Measurements from ENCODE around the gene ST6GAL1.

Gene ST6GAL1

DNA sequence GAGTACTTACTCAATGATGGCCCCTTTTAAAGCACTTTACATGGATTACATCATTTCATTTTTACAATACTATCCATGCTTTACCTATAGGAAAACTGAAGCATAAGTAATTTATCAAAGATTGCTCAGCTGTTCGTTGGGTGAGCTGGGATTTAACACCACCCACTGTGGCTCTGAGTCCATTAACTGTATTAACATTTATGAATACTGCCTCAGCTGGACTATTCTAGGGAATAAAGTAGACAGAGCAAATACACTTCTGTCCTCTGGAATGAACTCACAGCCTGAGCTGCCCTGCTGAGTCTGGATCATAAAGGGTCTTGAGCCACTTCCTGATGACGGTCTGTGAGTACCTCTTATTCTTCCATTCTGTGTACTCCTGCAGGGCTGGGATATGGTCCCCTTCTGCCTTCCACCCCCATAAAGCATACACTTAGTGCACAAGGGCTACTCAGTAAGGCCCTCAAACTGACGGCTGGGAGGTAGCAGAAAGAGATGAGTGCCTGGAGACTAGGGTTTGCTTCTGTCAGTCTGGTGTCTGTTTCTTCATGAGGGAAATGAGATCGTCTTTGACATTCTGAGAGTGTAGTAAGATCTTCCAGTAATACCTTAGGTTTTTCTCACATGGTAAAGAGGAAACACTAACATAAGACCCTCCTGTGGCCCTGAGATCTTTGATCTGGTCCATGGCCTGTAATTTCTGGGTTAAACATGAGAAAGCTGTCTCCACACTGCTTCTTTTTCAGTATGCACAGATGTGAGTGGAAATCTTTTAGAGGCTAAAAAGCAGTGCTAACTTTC, 12.6 kb upstream of the ST6GAL1 start:
- no peak for DNase-seq

DNA sequence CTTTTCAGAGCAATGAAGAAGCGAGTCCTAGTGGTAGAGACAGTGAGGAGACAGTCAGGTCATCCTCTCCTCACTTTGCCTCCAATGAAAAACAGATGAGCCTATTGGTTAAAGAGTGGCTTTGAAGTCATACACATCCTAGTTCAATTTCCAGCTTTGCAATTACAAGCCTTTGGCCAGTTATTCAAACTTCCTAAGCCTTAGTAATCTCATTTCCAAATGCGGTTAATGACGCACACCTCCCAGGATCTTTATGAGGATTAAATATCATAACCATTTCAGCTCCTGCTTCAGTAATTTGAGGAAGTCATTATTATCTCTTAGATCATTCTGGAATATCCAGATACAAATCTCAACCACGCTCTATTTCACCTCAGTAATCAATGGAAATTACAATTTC, 10.0 kb upstream of the ST6GAL1 start:
- no peak for DNase-seq

DNA sequence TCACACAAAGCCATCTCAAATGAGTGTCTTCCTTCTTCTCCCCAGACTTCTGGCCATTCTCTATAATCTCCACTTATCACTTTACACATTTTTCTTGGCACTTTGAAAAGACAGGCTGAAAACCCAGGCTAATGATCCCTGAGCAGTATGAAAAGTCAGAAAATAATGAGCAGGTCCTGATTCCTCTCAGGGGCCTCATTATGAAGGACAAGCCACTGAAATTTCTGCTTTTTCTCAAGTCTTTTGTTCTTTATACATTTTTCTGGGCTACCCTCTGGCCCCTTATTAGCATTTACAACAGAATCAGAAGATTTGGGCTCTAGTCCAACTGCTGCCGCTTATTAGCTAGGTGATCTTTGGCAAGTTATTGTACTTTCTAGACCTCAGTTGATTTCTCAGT, 9.5 kb upstream of the ST6GAL1 start:
- DNase-seq, result no peak

DNA sequence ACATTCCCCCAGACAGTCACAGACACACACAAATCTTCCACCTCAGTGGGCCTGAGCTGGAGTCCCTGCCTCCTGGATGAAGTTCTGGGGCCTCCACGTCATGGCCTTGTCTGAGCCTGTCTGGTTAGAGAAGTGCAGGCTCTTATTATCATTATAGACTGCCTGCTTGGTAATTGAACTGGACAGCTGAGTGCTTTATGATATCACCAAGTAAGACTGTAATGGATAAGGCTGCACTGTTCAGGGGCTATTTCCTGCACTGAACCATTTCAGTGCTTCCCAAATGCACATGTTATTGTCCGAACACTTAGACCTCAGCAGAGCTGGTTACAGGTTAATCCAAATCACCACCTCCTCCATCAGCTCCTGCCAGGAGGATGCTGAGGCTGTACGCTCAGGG, 8.7 kb upstream of the ST6GAL1 start:
- no peak for DNase-seq

DNA sequence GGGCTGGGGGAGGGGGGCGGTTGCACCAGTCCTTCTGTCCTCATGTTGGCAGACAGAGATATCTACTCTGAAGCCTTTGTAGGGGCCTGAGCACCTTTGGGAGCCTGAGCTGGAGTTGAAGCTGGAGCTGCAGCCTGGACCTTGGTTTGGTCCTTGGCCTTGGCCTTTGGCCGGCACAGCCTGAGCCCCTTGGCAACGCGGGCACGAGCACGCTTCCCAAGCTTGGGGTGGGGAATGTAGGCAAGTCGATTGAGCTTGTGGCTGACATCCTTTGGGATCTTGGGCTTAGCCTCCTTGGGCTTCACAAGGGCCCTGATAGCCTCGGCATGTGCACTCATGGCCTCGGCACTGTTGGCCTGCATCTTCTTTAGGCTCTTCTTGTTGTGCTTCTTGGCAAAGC, 8.1 kb upstream of the ST6GAL1 start:
- DNase-seq, result no peak

DNA sequence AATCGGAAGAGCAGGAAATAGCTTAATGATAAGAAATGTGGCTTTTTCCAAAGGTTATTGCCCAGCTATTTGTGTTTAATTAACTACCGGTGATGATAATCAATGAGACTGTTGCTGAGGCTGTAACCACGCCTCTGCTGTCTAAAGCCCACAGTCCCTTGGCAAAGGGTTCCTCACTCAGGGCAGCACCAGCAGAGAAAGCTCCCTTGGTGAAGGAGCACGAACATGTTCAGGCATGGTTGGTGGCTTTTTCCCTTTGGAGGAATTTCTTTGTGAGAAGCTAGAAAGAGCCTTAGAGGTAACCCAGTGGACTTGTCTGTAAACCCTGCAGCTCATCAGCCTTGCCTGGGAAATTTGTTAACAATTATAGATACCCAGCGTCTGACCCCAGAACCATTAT, 7.5 kb upstream of the ST6GAL1 start:
- no peak for DNase-seq

DNA sequence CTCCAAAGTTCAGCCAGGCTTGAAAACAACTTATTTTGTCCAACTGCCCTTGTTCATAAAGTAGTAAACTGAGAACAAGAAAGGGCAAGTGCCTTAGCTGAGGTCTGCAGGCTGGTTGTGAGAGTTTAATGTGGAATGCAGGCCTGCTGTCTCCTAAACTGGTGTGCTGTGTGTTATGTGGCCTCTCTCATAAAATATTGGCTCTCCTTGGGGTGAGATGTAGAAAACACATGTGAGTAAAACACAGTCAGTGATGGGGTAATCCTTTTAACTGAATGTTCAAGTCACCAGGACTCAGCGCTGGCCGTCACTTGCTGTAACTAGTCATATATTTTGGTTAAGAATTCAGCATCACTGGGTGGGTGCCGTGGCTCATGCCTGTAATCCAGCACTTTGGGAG, 7.1 kb upstream of the ST6GAL1 start:
- DNase-seq, result no peak

DNA sequence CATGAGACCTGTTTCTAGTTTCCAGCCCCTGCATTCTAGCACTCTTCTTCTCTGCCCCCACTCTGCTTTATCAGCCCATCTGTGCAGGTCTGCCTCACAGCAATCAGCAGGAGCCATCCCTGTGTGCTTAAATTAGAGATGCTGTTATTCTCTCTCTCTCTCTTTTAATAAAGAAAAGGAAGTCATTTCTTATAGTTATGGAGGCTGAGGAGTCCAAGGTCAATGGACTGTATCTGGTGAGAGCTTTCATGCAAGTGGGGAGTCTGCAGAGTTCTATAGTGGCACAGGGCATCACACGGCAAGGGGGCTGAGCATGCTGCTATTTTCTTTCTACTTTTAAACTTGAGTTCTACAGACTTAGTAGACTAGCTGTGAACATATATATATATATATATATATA, 4.5 kb upstream of the ST6GAL1 start:
- DNase-seq, result no peak

DNA sequence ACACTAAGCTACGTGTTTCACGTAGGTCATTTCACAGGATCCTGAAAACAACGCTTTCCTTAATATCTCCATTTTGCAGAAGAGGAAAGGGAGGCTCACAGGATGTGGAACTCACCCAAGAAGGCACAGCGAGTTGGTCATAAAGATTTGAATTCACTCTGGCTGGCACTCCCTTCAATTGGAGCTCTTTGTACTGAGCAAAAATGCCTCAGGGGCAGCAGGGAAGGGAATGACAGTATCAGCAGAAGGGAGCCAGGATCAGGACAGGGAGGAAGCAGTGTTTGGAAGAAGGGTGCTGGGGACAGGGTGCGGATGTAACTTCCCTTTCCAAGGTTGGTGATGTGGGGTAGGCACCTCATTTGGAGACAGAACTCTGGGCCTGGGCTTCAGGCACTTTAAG, 1.1 kb upstream of the ST6GAL1 start:
- DNase-seq, result no peak

DNA sequence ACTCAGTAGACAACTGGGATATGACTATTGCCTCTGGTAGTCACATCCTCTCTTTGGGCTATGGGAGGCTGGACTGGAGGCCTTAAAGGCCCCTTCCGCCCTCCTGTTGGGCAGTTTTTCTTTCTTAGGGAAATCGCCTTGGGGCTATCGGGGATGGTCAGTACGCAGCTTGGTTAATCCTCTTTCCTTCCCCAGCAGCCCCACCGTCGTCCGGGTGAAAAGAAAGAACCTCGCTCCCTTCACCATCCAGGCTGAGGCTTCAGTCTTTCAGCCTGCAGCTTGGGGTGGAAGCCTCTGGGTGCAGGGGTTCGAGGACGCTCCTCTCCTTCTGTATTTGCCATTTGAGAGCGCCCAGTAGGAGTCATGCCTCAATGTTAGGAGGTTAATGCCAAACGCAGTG, 641 bp upstream of the ST6GAL1 start:
- DNase-seq, result no peak

DNA sequence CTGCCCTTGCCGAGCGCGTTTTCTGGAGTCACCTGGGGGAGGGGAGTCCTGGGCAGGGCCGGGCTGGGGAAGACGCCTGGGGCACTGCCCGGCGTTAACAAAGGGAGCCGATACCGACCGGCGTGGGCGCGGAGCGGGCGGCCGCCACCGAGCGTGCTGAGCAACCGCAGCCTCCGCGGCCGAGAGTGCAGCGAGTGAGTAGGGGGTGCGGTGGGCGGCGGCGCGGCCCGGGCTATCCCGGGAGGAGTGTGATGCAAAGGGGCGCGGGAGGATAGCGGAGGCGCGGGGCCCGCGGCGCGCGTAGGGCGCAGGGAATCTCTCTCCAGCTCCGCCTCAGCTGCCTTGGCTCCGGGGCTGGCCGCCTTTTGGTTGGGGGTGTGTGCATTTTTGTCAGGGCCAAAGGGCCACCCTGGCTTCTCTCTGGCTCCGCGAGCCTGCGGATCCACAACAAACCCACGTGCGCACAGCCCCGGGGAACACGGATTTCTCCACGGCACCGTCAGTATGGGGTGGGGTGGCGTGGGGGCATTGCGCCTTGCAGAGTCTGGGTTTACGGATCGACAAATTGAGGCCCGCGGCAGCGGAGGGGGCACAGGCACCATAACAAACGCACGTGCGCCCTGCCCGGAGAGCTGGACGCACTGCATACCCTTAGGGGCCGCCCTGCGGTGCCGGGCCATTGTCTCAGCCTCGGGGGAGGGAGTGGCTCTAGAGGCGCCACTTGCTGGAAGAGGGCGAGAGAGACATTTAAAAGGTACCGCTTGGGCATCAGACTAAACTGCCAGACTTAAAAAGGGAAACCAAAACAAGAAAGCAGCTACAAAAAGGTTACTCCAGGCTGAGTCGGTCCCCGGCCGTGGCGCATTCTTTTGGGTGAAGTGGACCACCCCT, 560 bp downstream of the ST6GAL1 start:
- peak; percentile 60 for DNase-seq

DNA sequence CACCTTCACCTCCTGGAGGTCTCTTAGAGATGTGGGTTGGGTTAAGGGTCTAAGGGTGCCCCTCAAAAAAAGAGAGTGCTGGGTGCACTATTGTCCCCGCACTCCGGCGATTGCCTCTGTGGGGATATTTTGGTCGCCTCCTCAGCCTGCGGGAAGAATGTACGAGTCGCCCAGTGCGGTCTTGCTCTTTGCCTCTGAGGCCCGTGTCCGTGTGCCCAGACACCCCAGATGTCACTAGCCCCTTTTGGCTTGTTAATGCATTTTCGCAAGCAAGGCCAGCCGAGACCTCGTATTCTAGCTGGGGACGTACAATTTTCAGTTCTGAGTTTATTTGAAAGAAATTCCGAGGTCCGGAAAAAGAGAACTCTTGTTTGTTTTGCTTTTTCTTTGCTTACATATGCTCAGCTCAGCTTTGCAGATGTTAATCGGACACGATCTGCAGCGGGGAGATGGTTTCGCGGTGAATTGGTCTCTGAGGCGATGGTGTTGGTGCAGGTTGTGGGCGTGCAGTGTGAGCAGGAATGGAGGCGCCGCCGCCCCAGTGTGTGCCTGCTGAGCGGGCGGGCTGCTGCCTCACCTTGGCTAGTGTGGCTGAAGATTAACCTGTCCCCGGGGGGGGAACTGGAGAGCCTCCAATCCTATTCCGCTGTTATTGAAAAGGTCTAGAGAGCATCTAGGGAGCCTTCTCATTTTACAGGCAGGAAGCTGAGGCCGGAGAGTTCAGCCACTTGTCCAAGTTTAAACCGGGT, 1.4 kb downstream of the ST6GAL1 start:
- peak; percentile 58 for DNase-seq

DNA sequence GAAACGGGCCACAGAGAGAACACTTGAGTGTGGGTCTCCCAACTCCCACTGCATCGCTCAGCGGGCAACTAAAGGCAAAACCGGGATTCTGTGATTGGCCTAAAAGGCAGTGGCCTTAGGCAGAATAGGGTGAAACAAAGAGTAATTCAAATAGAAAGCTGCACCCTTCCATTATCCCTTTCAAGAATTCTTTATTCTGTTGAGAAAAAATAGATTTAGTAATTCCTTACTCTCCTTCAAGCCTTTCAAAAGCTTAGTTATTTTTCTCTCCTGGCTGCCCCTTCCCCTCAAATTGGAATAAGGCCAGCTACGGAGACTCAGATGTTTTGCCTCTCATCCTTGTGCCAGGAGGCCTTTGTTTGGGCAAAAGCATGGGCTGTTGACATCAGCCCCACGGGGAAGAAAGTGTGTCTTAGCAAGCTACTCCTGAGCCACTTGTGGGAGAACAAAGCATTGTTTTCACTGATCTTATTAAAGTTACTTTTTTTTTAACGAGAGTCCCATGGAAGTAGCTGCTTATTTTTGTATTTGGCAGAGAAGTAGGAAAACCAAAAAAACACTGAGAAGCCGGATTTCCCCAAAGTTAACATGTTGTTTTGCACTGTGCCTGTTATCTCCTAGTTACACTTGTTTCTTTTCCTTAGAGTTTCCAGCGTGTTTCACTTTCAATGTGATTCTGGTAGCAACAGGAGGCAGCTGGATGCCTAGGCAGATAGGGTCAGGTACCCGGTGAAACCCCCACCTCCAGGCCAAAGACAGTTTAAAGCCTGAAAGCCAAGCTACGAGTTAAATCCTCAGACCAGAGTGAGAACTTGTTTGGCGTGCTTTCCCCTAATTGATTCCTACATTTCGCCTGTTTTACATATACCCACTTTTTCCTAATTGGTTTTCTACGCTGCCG, 2.2 kb downstream of the ST6GAL1 start:
- no peak for DNase-seq

DNA sequence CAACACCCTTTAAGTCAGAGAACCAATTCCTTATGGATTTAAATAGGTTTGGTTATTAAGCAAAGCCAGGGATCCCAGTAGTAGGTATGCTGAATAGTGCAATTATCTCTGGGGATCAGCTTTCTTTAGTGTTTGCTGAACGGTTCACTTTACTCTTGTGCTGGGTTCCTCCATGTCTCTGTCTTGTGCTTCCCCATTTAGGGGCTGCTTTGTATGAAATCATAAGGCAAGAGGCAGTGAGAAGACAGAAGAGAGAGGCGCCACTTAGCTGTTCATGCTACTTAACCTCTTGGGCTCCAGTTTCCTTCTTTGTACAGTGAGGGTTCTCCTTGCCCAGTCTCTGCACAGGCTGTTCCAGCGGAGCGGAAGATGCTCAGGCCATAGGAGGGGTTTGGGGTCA, 3.5 kb downstream of the ST6GAL1 start:
- no peak for DNase-seq

DNA sequence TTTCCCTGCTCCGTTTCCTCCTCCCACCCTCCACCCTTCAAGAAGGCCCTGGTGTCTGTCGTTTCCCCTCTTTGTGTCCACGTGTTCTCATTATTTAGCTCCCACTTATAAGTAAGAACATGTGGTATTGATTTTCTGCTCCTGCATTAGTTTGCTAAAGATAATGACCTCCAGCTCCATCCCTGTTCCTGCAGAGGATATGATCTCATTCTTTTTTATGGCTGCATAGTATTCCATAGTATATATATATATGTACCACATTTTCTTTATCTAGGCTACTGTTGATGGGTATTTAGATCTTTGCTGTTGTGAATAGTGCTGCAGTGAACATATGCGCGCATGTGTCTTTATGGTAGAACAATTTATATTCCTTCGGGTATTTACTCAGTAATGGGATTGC, 4.8 kb downstream of the ST6GAL1 start:
- DNase-seq, result no peak

DNA sequence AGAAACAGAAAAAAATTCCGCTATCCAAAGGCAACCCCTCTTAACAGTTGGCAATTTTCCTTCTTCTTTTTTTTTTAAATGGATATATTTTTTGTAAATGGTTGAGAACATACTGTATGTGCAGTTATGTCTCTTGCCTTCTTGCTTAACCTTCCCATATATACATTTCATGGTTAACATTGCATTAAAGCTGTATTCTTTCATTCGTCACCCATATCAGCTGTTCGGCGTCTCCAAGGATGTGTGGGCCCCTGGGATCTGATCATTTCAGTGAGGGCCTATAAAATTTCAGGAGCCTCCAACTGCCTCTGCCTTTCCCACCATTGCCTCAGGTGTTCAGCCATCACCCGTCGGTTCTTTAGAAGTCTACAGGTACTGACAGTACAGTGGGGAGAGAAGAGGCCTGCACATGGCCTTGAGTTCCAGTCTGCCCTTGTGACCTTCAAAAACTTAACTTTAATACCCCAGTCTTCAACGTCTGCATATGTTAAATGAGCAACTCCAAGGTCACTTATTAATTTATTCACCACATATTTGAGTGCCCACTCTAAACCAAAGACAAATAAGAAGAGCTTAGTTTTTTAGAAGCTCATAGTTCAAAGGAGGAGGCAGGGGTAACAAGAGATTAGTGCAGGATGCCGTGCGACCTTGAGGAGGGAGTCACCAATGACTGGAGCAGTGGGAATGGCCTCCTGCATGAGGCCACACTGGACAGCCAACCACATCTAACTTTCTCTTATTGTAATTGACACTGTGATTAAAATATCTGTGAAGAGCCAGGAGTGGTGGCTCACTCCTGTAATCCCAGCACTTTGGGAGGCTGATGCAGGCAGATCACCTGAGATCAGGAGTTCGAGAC, 6.9 kb downstream of the ST6GAL1 start:
- no peak for DNase-seq

DNA sequence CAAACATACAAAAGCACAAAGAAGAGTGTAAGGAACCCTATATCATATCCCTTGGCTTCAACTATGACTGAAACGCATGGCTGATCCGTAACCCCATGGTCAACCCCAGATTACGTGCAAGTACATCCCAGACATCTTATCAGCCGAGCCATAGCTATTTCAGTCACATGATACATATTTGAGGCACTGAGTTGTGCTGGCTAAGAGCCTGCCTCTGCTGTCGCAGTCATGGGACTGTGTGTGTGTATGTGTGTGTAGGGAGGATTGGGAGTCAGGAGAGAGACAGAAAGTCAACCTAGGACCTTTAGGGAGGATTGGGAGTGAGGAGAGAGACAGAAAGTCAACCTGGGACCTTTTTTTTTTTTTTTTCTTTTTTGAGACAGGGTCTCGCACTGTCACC, 8.4 kb downstream of the ST6GAL1 start:
- DNase-seq, result no peak

DNA sequence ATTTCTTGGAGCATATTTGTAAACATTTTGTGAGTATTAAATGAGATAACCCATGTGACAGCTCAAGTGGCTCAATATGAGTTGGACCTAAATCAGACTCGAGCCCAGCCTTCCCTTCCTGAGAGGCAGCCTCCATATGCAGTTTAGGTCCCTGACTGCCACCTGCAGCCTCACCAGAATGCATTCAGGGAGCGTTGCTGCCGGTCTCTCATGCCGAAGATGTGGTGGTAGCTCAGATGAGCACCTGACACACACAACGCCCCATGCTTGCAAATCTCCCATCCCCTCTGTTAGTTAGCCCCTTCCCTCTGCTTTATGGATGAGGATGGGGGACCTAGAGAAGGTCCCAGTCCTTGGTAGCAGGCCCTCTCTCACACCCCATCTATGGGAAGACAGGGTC, 9.2 kb downstream of the ST6GAL1 start:
- DNase-seq, result no peak

DNA sequence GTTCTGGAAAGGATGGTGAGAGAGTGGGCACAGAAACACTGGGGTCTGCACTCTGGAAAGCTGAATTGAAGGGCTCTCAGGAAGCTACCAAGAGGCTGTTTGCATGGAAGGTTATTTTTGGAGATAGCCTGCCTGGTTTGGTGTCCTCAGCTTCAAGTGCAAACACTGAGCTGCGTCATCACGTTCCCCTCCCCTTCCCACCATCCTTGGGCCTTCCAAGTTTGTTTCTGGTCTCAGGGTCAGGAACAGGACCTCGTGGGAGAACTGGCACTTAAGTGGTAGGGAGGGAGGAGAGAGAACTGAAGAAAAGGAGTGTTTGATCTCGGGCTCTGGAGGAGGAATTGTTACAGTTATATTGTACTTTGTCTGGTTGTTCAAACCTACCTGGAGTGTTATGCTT, 10.6 kb downstream of the ST6GAL1 start:
- peak; percentile 6 for DNase-seq

DNA sequence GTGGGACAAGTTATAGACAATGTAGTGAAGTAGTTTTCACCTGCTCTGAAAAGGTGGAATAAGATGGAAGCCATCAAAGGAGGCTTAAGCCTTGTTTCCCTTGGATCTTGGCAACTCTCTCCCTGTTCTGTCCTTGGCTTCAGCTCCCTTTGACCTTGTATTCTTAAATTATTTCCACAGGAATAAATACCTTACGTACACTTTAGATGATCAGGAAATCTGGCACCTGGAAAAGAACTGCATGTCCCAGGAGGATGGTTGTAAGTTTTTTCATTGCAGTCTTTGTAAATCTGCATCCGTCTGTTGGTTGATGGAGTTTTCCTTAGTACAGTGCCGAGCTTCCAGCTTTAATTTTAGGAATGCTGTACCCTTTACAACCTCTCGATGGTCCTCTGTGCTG, 11.8 kb downstream of the ST6GAL1 start:
- no peak for DNase-seq

DNA sequence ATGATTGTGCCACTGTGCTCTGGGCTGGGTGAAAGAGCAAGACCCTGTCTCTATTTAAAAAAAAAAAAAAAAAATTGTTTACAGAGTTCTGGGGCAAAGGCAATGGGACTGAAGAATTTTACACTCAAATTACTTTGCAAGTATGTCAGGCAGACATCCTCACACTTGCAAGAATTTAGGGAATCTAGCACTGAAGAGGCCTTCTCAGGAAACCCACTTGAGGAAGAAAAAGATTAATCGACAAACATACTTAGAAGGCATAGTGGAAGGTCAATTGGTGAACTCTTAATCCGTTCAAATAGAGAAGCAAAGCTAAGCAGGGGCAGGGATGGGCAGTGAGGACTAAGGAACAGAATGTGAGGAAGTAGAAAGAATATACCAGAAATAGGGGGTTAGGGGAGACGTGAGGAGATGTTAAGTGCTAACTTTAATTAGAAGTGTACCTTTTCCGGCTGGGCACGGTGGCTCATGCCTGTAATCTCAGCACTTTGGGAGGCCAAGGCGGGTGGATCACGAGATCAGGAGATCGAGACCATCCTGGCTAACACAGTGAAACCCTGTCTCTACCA, 15.0 kb downstream of the ST6GAL1 start:
- no peak for DNase-seq

Measured in NCI-H510A treated with DMSO at 0.1 percent for 48 hours (cell line).